ENCODE results near the gene PRICKLE2. TPM values are rescaled to one million over a fixed set of nuclear protein-coding genes. Genes with fewer than 3 reads are reported as not detected.
A peak's percentile ranks its signal among the peaks of the same experiment; 100 is the strongest.

Gene PRICKLE2, protein sequence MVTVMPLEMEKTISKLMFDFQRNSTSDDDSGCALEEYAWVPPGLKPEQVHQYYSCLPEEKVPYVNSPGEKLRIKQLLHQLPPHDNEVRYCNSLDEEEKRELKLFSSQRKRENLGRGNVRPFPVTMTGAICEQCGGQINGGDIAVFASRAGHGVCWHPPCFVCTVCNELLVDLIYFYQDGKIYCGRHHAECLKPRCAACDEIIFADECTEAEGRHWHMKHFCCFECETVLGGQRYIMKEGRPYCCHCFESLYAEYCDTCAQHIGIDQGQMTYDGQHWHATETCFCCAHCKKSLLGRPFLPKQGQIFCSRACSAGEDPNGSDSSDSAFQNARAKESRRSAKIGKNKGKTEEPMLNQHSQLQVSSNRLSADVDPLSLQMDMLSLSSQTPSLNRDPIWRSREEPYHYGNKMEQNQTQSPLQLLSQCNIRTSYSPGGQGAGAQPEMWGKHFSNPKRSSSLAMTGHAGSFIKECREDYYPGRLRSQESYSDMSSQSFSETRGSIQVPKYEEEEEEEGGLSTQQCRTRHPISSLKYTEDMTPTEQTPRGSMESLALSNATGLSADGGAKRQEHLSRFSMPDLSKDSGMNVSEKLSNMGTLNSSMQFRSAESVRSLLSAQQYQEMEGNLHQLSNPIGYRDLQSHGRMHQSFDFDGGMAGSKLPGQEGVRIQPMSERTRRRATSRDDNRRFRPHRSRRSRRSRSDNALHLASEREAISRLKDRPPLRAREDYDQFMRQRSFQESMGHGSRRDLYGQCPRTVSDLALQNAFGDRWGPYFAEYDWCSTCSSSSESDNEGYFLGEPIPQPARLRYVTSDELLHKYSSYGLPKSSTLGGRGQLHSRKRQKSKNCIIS
- 24.7 and 25.2 TPM in 2 replicates for total RNA-seq
- long read RNA-seq, full-length matches to known transcripts, result 7 of 13 reads
- long read RNA-seq, partial matches to known transcripts, result 2 of 13 reads
- long read RNA-seq, other reads (novel, unspliced or antisense), result 4 of 13 reads

DNA sequence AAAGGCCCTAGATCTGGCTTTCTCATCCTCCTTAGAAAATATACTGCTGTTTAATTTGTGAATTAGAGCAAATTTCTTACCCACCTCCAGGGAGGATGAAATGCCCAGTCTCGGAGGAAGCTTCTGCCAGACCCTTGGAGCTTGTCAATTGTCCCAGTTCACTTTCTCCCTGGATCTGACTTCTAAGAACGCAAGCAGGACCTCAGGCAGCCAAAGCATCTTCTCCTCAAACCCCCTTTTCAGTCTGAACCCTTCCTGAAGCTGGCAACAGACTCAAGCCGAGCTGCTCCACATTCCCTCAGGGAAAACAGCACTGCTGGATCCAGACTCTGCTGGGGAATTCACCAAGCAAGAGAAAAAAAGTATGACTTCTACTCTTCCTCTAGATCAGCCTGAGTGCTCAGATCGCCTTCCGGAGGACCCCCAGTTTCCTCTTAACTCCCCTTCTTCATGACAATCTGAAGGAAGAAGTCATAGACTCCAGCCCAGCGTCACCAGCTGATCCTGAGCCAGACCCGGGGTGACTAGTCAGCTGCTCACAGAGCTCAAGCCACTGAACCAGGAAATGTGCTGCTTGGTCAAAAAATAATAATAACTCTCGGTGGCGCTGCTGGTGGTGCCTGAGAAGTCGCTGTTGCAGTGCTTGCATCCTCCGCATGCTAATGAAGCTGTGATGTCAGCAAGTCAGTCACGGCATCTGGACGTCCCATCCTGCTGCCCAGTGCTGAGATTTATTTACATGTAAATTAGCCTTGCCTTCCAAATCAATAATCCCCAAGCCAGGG lies at the start of gene PRICKLE2:
Gene PRICKLE2 (minus strand): TSS at position 641 of the 785 bp plus-strand sequence. CDS start 26,539 bp downstream, outside the sequence.
- no peaks in the 10 kb centered on the region for H3K9me3 Mint-ChIP-seq (ENCODE audit: unreplicated experiment)
- H3K4me1 Mint-ChIP-seq (ENCODE audit: unreplicated experiment), result peaks cover 62% of the 10 kb centered on the region
- TF ChIP-seq, protein P1, sequence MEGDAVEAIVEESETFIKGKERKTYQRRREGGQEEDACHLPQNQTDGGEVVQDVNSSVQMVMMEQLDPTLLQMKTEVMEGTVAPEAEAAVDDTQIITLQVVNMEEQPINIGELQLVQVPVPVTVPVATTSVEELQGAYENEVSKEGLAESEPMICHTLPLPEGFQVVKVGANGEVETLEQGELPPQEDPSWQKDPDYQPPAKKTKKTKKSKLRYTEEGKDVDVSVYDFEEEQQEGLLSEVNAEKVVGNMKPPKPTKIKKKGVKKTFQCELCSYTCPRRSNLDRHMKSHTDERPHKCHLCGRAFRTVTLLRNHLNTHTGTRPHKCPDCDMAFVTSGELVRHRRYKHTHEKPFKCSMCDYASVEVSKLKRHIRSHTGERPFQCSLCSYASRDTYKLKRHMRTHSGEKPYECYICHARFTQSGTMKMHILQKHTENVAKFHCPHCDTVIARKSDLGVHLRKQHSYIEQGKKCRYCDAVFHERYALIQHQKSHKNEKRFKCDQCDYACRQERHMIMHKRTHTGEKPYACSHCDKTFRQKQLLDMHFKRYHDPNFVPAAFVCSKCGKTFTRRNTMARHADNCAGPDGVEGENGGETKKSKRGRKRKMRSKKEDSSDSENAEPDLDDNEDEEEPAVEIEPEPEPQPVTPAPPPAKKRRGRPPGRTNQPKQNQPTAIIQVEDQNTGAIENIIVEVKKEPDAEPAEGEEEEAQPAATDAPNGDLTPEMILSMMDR (IDR thresholded peaks at IDR 0.05), result peak; percentile 51
- peak within 1 kb of the TSS; percentile 99 for H3K27ac Mint-ChIP-seq (ENCODE audit: unreplicated experiment)
- no peaks in the 10 kb centered on the region for H3K36me3 Mint-ChIP-seq (ENCODE audit: unreplicated experiment)
- DNase-seq (ENCODE audit: extremely low spot score, unreplicated experiment), result peak; percentile 89
- peak within 1 kb of the TSS; percentile 89 for H3K4me3 Mint-ChIP-seq (ENCODE audit: unreplicated experiment)
- H3K27me3 Mint-ChIP-seq (ENCODE audit: unreplicated experiment), result no peaks in the 10 kb centered on the region

DNA sequence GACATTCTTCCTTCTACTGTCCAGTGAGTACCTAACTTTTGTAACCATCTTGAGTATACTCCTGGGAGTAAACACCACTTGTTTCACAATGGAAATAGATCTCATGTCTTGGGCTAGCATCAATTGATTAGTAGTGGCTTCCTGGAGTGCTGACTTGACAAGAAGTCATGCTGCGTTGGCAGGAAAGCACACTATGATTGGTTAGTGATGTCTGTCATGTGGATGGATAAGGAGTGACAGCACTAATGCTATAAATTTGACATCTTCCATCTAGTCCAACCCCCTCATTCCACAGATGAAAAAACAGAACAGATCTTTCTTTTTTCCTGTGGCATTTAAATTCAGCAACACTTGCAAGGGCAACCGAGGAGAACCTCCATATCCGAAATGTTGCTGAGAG lies 47.6 kb upstream of the PRICKLE2 start:
- peaks cover 4% of the 10 kb centered on the region for H3K36me3 Mint-ChIP-seq (ENCODE audit: unreplicated experiment)
- no peaks in the 10 kb centered on the region for H3K27me3 Mint-ChIP-seq (ENCODE audit: unreplicated experiment)
- TF ChIP-seq, protein P1 (IDR thresholded peaks at IDR 0.05), result no peak
- H3K27ac Mint-ChIP-seq (ENCODE audit: unreplicated experiment), result no peak overlapping the region
- peaks cover 21% of the 10 kb centered on the region for H3K4me1 Mint-ChIP-seq (ENCODE audit: unreplicated experiment)
- no peak for DNase-seq (ENCODE audit: extremely low spot score, unreplicated experiment)
- peaks cover 6% of the 10 kb centered on the region for H3K9me3 Mint-ChIP-seq (ENCODE audit: unreplicated experiment)
- no peak overlapping the region for H3K4me3 Mint-ChIP-seq (ENCODE audit: unreplicated experiment)

DNA sequence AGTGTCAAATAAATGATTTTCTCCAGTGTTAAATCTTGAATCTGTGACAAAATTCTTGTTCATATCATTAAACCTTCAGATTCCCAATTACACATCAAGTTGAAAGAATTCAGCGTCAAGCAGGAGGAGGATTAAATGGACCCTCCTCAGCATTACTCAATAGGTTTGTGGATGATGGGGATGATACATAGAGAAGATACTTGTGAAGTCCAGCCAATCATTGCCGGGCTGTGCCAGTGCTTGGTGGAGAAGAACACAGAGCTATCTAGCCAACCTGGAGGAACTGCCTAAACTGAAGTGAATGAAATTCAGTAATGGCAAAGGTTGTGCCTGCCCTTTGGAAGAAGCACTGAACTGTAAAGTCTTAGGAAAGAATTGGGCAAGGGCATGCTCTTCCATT lies 47.0 kb upstream of the PRICKLE2 start:
- peaks cover 6% of the 10 kb centered on the region for H3K9me3 Mint-ChIP-seq (ENCODE audit: unreplicated experiment)

DNA sequence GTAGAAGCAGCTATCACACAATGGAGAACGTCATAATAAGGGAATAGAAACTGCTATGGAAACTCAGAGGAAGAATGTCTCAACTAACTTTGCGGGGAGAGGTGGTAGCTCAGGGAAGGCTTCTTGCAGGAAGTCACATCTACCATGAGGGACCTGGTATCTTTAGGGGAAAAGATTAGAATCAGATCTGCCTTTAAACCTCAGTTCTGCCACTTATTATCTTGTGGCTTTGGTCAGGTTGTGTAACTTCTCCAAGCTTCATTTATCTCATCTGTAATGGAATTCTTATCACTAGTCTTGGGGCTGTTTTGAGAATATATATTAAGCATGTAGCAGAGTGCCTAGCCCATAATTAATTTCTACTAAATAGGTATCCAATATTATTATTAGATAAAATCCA lies 46.4 kb upstream of the PRICKLE2 start:
- Mint-ChIP-seq H3K9me3 (ENCODE audit: unreplicated experiment) (peaks cover 6% of the 10 kb centered on the region), H3K27ac (ENCODE audit: unreplicated experiment) (no peak overlapping the region), H3K4me3 (ENCODE audit: unreplicated experiment) (no peak overlapping the region), H3K27me3 (ENCODE audit: unreplicated experiment) (no peaks in the 10 kb centered on the region), H3K36me3 (ENCODE audit: unreplicated experiment) (peaks cover 4% of the 10 kb centered on the region), H3K4me1 (ENCODE audit: unreplicated experiment) (peaks cover 26% of the 10 kb centered on the region)
- TF ChIP-seq, protein P1 (IDR thresholded peaks at IDR 0.05), result no peak
- DNase-seq (ENCODE audit: extremely low spot score, unreplicated experiment), result no peak

More for the DNA sequence above, 47.0 kb upstream of the PRICKLE2 start:
- Mint-ChIP-seq H3K27me3 (ENCODE audit: unreplicated experiment) (no peaks in the 10 kb centered on the region), H3K27ac (ENCODE audit: unreplicated experiment) (no peak overlapping the region), H3K4me3 (ENCODE audit: unreplicated experiment) (no peak overlapping the region), H3K4me1 (ENCODE audit: unreplicated experiment) (peaks cover 20% of the 10 kb centered on the region), H3K36me3 (ENCODE audit: unreplicated experiment) (peaks cover 4% of the 10 kb centered on the region)
- TF ChIP-seq, protein P1 (IDR thresholded peaks at IDR 0.05), result no peak
- no peak for DNase-seq (ENCODE audit: extremely low spot score, unreplicated experiment)
